C4-2B (cell line): Measurements from ENCODE around the gene NLRP12.
"Not testable (repeated sequence)": the region's sequence is repeated elsewhere in the genome, so short reads cannot be mapped to it uniquely, and the experiment has no call there.

ENCODE experiments used
- H3K27ac ChIP-seq: fragments of 450-650 bp; 2 replicates; pipeline ENCODE4 v1.5.1; 2017
- CTCF ChIP-seq: fragments of 450-650 bp; conservative IDR thresholded peaks from 2 replicates; pipeline ENCODE4 v1.5.1; 2017; ENCODE audit warnings: mild to moderate bottlenecking
- ZFX ChIP-seq: fragments of 450-650 bp; IDR thresholded peaks from 2 replicates; pipeline ENCODE4 v1.6.1; 2017

The NLRP12 gene

GRCh38 chr19:53849237-53849676 lies 25.1 kb upstream of the NLRP12 start:
- no peak for TF ChIP-seq ZFX
- TF ChIP-seq CTCF: no peak
- no peak overlapping the region for H3K27ac ChIP-seq

- H3K27ac ChIP-seq: no peak overlapping the region
Measured at GRCh38 chr19:53847555-53847954, 23.4 kb upstream of the NLRP12 start.

GRCh38 chr19:53844849-53845246 lies 20.7 kb upstream of the NLRP12 start:
- H3K27ac ChIP-seq: no peak overlapping the region
- TF ChIP-seq CTCF (no peak), ZFX (no peak)

More at GRCh38 chr19:53847555-53847954, 23.4 kb upstream of the NLRP12 start:
- TF ChIP-seq ZFX (no peak), CTCF (no peak)

GRCh38 chr19:53840914-53841313 lies 16.8 kb upstream of the NLRP12 start:
- not testable (repeated sequence) for H3K27ac ChIP-seq

- not testable (repeated sequence) for H3K27ac ChIP-seq
Measured at GRCh38 chr19:53840241-53840640, 16.1 kb upstream of the NLRP12 start.

- H3K27ac ChIP-seq: not testable (repeated sequence)
Measured at GRCh38 chr19:53838446-53838845, 14.3 kb upstream of the NLRP12 start.

GRCh38 chr19:53832861-53833260 lies 8.7 kb upstream of the NLRP12 start:
- not testable (repeated sequence) for H3K27ac ChIP-seq

GRCh38 chr19:53828531-53828930 lies 4.4 kb upstream of the NLRP12 start:
- no peak overlapping the region for H3K27ac ChIP-seq
- TF ChIP-seq CTCF (no peak), ZFX (no peak)

- TF ChIP-seq ZFX: no peak
- no peak for TF ChIP-seq CTCF
Measured at GRCh38 chr19:53826876-53827275, 2.8 kb upstream of the NLRP12 start.

GRCh38 chr19:53823380-53824120 lies 564 bp downstream of the NLRP12 start:
- no peak overlapping the region for H3K27ac ChIP-seq
- TF ChIP-seq ZFX (no peak), CTCF (no peak)

More at GRCh38 chr19:53826876-53827275, 2.8 kb upstream of the NLRP12 start:
- no peak overlapping the region for H3K27ac ChIP-seq
